HG03066 (cell line): ENCODE measurements around the gene OR6C4.
"Not testable (repeated sequence)": the region's sequence is repeated elsewhere in the genome, so short reads cannot be mapped to it uniquely, and the experiment has no call there.

Source experiments
- ATAC-seq: cut with Tn5 transposase; IDR thresholded peaks from one replicate; pipeline ENCODE4 v1.9.1; 2021; ENCODE audit warnings: low read depth; ENCODE audit not compliant: unreplicated experiment

Gene OR6C4

DNA sequence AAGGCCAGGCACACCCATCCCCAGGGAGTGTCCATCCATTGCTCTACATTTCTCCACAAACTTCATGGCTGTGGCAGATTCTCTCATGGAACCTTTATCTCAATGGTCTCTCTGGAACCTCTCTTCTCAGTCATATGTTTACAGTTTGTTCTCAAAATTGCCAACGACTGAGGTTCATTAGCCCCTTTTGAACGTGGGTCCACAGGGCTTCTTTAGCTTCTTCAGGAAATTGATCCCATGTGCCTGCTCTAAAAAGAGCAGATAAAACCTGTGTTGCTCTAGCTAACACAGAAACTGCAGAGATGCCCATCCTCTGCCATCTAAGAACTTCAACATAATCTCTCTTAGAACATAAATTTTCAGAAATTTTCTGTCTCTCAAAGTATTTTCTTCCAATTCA is at the start of gene OR6C4:
TSS of gene OR6C4 (plus strand) at position 301 of the 400 bp plus-strand sequence. CDS start 1,625 bp downstream, outside the sequence.
- ATAC-seq: no peak

DNA sequence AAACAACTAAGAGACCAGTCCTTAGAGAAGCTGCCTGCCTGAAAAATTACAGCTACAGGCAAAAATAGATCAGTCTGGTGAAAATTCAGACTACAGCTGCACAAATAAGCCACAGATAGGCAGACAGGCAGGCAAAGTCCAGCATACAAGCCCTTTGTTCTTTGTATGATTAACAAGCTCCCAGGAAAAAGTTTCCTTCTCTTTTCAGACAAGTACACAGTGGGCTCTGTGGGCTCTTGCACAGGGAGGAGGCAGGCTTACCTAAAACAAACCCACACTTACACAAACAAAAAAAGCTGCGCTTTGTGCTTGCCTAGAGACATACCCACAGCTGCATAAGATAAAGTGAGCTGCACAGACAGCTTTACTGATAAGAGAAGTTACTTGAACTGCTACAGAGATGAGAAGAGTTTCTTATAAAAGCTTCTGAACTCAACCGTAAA is 49.6 kb upstream of the OR6C4 start:
- no peak for ATAC-seq

DNA sequence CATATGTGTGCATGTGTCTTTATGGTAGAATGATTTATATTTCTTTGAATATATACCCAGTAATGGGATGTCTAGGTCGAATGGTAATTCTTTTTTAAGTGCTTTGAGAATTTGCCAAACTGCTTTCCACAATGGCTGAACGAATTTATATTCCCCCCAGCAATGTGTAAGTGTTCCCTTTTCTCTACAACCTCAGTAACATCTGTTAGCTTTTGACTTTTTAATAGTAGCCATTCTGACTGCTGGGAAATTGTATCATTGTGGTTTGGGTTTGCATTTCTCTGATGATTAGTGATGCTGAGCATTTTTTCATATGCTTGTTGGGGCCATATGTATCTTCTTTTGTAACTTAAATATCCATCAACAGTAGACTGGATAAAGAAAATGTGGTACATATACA is 47.8 kb upstream of the OR6C4 start:
- no peak for ATAC-seq

DNA sequence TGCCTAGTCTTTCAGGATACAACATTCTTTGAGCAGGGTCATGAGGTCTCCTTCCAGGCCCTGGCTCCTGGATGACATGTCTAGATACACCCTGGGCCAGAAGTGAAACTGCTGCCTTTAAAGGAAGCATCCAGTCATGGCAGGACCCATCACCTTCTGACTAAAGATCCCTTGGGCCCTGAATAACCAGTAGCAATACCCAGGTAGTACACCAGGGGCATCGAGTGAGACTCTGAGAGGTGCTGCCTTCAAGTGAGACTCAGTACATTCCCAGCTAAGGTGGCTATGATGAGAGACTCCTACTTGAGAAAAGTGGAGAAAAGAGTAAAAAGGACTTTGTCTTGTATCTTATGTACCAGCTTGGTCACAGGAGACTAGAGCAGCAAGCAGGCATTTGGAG is 33.7 kb upstream of the OR6C4 start:
- ATAC-seq: no peak

DNA sequence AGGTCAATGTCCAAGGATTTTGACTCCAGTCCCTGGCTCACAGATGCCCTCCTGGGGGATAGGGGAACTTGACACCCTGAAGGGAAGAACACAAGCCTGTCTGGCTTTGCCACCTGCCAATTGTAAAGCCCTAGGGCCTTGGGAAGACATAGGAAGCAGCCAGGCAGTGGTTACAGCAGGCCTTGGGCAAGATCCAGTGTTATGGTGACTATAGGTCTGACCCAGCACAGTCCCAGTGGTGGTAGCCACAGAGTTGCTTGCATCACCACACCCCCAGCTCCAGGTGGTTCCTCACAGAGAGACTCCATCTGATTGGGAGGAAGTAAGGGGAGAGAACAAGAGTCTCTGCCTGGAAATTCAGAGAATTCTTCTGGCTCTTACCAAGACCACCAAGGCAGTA is 33.0 kb upstream of the OR6C4 start:
- ATAC-seq: no peak

DNA sequence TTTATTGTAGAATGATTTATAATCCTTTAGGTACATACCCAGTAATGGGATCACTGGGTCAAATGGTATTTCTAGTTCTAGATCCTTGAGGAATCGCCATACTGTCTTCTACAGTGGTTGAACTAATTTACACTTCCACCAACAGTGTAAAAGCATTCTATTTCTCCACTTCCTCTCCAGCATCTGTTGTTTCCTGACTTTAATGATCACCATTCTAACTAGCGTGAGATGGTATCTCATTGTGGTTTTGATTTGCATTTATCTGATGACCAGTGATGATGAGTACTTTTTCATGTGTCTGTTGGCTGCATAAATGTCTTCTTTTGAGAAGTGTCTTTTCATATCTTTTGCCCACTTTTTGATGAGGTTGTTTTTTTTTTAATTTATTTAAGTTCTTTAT is 1.2 kb upstream of the OR6C4 start:
- not testable (repeated sequence) for ATAC-seq

DNA sequence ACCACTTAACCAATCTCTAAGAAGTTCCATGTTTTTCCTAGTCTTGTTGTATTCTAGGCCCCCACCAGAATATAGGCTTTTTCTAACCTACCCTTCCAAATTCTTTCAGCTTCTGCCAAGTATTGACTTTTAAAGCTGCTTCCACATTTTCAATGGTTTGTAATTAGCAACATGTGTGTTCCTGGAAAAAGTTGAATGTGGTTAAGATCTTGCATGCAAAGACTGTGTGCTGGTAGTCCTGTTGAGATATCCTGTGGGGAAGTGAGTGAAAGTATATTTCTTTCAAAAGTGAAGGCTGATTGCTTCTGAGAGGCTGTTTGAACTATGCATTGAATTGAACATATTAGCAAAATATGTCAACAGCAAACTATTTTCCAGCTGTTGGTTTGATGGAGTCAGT is 646 bp upstream of the OR6C4 start:
- no peak for ATAC-seq

DNA sequence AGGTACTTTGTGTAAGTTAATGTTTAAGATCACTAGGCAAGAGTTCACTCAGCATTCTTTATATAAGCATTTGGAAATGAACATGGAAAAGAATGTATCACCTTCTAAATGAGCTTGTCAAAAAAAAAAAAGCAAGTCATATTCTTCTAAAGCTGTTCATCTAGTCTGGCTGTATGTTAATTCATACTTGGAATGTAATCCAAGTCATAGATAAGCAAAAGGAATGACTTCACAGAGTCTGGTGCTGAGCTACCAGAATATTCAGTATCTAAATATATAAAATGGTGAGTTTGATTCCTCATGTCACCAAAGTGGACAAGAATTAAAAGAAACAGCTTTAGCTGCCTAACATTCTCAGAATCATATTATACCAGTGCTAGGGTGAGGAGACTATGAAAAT is 4.9 kb downstream of the OR6C4 start:
- ATAC-seq: no peak

DNA sequence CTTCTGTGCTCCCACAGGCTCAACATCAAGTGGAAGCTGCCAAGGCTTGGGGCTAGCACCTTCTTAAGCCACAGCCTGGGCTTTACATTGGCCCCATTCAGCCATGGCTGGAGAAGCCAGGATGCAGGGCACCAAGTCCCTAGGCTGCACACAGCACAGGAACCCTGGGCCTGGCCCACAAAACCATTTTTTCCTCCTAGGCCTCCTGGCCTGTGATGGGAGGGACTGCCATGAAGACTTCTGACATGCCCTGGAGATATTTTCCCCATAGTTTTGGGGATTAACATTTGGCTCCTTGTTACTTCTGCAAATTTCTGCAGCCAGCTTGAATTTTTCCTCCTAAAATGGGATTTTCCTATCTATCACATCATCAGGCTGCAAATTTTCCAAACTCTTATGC is 20.7 kb downstream of the OR6C4 start:
- ATAC-seq: not testable (repeated sequence)

DNA sequence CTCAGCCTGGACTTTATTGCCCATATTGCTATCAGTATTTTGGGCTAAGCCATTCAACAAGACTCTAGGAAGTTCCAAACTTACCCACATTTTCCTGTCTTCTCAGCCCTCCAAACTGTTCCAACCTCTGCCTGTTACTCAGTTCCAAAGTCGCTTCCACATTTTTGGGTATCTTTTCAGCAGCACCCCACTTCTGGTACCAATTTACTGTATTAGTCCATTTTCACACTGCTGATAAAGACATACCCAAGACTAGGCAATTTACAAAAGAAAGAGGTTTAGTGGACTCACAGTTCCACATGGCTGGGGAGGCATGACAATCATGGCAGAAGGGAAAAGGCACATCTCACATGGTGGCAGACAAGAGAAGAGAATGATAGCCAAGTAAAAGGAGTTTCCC is 21.3 kb downstream of the OR6C4 start:
- not testable (repeated sequence) for ATAC-seq

DNA sequence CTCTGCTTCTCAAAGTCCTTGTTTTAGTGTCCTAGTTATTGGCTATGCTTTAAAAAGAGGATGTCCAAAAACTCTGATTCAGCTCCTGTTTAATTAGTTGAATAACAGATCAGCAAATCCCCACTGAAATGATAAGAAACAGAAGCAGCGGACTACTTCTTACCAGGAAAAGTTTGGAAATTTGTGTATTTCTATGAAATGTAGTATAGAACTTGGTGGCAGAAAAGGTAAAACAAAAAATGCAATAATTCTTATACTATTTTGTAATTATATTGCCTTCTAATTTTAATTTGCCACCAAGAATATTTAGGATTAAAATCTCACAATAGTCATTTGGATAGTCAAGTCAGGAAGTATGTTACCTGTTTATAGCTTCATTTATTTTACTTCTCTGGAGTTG is 22.8 kb downstream of the OR6C4 start, which contains the start of gene OR2AP1:
TSS of gene OR2AP1 (plus strand) at position 301 of the 400 bp plus-strand sequence. CDS start 1,947 bp downstream, outside the sequence.
- no peak for ATAC-seq

DNA sequence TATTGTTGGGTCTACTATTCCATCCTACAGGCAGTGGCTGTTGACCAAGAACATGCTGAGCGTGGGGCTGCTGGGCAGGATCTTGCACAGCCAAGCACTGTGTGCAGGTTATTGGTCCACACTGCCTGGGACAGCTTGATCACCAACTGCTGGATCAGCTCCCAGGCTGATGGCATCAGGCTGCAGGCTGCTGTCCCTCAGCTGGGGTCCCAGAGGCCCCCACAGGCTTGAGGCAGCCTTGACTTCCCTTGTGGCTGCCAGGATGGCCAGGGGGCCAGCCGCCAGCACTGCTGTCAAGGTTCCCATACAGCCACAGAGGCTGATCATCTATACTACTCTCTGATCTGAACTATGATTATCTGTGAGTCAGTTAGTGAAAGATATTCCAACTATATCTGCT is 32.7 kb downstream of the OR6C4 start:
- no peak for ATAC-seq

DNA sequence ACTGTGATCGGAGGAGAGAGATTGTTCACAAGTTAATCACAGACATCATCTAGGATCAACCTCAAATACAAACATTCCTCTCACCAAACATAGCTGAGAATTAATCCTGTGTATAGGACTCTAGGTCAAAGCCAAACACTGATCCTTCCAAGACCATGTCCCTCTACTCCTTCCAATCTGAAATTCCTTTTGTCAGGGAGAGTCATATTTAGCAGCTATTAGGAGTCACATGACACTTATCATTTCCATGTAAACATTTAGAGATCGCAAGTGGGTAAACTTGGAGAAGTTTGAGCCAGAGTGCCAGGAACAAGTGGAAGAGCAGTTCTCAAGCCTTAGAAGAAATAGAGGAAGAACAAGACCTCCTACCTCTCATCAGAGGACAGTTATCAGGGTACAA is 36.4 kb downstream of the OR6C4 start:
- ATAC-seq: no peak

DNA sequence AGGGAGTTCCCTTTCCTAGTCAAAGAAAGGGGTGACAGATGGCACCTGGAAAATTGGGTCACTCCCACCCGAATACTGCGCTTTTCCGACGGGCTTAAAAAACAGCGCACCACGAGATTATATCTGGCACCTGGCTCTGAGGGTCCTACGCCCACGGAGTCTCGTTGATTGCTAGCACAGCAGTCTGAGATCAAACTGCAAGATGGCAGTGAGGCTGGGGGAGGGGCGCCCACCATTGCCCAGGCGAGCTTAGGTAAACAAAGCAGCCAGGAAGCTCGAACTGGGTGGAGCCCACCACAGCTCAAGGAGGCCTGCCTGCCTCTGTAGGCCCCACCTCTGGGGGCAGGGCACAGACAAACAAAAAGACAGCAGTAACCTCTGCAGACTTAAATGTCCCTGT is 40.8 kb downstream of the OR6C4 start:
- not testable (repeated sequence) for ATAC-seq
